ENCODE measurements around the gene PLEKHH1. TPM values are rescaled to one million over a fixed set of nuclear protein-coding genes. Genes with fewer than 3 reads are reported as not detected.

Gene PLEKHH1
- total and polyA plus RNA-seq, 2 experiments from 2014 or later, result 14.7 to 33.9 TPM

DNA sequence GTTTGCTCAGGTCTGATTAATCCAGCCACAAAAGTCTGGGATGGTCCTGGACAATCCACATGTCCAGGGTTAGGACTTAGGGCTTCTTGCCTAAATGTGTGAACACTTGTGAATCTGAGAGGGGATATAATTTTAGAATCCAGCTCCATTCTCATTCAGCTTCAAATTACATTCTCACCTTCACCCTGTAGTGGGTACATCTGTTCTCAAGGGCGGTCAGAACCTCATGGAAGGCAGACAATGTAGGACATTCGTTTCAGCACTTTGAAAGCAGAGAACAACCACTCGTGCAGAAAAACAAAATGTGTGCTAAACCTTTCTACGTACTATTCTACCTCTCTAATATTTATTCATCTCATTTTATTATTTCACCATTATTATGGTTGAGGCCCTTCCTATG lies 45.8 kb upstream of the PLEKHH1 start:
- Mint-ChIP-seq H3K4me3 (no peak overlapping the region), H3K4me1 (peaks cover 18% of the 10 kb centered on the region), H3K36me3 (ENCODE audit: low read depth) (no peaks in the 10 kb centered on the region; the same call in 2 of the 3 replicates), H3K9me3 (peaks cover 2% of the 10 kb centered on the region; the same call in 2 of the 3 replicates), H3K27me3 (ENCODE audit: insufficient read depth, low read depth, poor library complexity) (peaks cover 18% of the 10 kb centered on the region), H3K27ac (no peak overlapping the region)
- Histone ChIP-seq H3K9me2 (ENCODE audit: insufficient read depth) (no peaks in the 10 kb centered on the region), H3K27me3 (ENCODE audit: insufficient read depth) (no peaks in the 10 kb centered on the region), H3K27ac (ENCODE audit: low read depth) (no peak overlapping the region), H3K4me3 (no peak overlapping the region), H3K4me2 (no peak overlapping the region), H3K4me1 (ENCODE audit: insufficient read depth) (peaks cover 17% of the 10 kb centered on the region), H4K20me1 (replicated peaks; ENCODE audit: insufficient read depth) (no peaks in the 10 kb centered on the region), H3K79me2 (replicated peaks; ENCODE audit: insufficient read depth) (no peaks in the 10 kb centered on the region), H3F3A (replicated peaks; ENCODE audit: low read depth) (no peaks in the 10 kb centered on the region), H2AFZ (no peak overlapping the region), H3K36me3 (ENCODE audit: insufficient read depth) (no peaks in the 10 kb centered on the region)
- no peak for TF ChIP-seq EZH2phosphoT487 (IDR thresholded peaks at IDR 0.05; ENCODE audit: unreplicated experiment)
- no peak for TF ChIP-seq ETS1 (IDR thresholded peaks at IDR 0.05)
- TF ChIP-seq, protein P1, sequence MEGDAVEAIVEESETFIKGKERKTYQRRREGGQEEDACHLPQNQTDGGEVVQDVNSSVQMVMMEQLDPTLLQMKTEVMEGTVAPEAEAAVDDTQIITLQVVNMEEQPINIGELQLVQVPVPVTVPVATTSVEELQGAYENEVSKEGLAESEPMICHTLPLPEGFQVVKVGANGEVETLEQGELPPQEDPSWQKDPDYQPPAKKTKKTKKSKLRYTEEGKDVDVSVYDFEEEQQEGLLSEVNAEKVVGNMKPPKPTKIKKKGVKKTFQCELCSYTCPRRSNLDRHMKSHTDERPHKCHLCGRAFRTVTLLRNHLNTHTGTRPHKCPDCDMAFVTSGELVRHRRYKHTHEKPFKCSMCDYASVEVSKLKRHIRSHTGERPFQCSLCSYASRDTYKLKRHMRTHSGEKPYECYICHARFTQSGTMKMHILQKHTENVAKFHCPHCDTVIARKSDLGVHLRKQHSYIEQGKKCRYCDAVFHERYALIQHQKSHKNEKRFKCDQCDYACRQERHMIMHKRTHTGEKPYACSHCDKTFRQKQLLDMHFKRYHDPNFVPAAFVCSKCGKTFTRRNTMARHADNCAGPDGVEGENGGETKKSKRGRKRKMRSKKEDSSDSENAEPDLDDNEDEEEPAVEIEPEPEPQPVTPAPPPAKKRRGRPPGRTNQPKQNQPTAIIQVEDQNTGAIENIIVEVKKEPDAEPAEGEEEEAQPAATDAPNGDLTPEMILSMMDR (conservative IDR thresholded peaks at IDR 0.05; ENCODE audit: low read depth in 2 of 2), result no peak
- TF ChIP-seq CREB1 (CRISPR knock-in tag; IDR thresholded peaks at IDR 0.05; ENCODE audit: low read depth), result no peak
- no peak for TF ChIP-seq ZNF114 (CRISPR knock-in tag; IDR thresholded peaks at IDR 0.05)
- no peak for TF ChIP-seq ZNF331 (CRISPR knock-in tag; IDR thresholded peaks at IDR 0.05; ENCODE audit: low read depth)
- TF ChIP-seq ZNF462 (CRISPR knock-in tag; IDR thresholded peaks at IDR 0.05), result no peak
- no peak for TF ChIP-seq STAT1 (IDR thresholded peaks at IDR 0.05; ENCODE audit: unreplicated experiment)
- TF ChIP-seq POLR2AphosphoS5 (IDR thresholded peaks at IDR 0.05; ENCODE audit: low read depth), result no peak
- no peak for TF ChIP-seq EZH2 (IDR thresholded peaks at IDR 0.05; ENCODE audit: low read depth, unreplicated experiment)
- TF ChIP-seq, protein P2, sequence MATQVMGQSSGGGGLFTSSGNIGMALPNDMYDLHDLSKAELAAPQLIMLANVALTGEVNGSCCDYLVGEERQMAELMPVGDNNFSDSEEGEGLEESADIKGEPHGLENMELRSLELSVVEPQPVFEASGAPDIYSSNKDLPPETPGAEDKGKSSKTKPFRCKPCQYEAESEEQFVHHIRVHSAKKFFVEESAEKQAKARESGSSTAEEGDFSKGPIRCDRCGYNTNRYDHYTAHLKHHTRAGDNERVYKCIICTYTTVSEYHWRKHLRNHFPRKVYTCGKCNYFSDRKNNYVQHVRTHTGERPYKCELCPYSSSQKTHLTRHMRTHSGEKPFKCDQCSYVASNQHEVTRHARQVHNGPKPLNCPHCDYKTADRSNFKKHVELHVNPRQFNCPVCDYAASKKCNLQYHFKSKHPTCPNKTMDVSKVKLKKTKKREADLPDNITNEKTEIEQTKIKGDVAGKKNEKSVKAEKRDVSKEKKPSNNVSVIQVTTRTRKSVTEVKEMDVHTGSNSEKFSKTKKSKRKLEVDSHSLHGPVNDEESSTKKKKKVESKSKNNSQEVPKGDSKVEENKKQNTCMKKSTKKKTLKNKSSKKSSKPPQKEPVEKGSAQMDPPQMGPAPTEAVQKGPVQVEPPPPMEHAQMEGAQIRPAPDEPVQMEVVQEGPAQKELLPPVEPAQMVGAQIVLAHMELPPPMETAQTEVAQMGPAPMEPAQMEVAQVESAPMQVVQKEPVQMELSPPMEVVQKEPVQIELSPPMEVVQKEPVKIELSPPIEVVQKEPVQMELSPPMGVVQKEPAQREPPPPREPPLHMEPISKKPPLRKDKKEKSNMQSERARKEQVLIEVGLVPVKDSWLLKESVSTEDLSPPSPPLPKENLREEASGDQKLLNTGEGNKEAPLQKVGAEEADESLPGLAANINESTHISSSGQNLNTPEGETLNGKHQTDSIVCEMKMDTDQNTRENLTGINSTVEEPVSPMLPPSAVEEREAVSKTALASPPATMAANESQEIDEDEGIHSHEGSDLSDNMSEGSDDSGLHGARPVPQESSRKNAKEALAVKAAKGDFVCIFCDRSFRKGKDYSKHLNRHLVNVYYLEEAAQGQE (IDR thresholded peaks at IDR 0.05; ENCODE audit: unreplicated experiment), result no peak
- no peak for TF ChIP-seq JUNB (IDR thresholded peaks at IDR 0.05; ENCODE audit: unreplicated experiment)
- no peak for TF ChIP-seq NANOG (IDR thresholded peaks at IDR 0.05; ENCODE audit: borderline replicate concordance)
- ATAC-seq, result no peak
- DNase-seq (ENCODE audit: low spot score), result no peak

All from GM23338 (cell line).